Liver (tissue), 9 donors: ENCODE data around the gene GPC3. TPM values are rescaled to one million over a fixed set of nuclear protein-coding genes. Genes with fewer than 3 reads are reported as not detected.

Source experiments
- DNase-seq: peaks from one replicate; pipeline ENCODE4 v3.0.0-alpha.2; 2017; ENCODE audit warnings: low spot score
- H3K27ac ChIP-seq, 2 donors: one replicate each; pipeline ENCODE4 v1.7.0; 2013; ENCODE audit warnings: inconsistent platforms in 2 of 2, low read length in 2 of 2, control low read depth in 1 of 2, low read depth in 1 of 2, mild to moderate bottlenecking in 1 of 2
- H3K27me3 ChIP-seq, 4 donors: one replicate each; pipeline versions ENCODE4 v1.6.1 to v1.7.0; 2013; ENCODE audit warnings: low read length in 3 of 4, inconsistent platforms in 1 of 4, mild to moderate bottlenecking in 1 of 4, moderate library complexity in 1 of 4; ENCODE audit not compliant: control insufficient read depth in 4 of 4, insufficient read depth in 4 of 4
- H3K36me3 ChIP-seq, 4 donors: one replicate each; pipeline versions ENCODE4 v1.6.1 to v1.7.0; 2013; ENCODE audit warnings: low read length in 3 of 4, mild to moderate bottlenecking in 3 of 4, low read depth in 1 of 4, moderate library complexity in 1 of 4; ENCODE audit not compliant: control insufficient read depth in 4 of 4, insufficient read depth in 3 of 4
- H3K4me1 ChIP-seq, 4 donors: one replicate each; pipeline versions ENCODE4 v1.6.1 to v1.7.0; 2013; ENCODE audit warnings: low read length in 3 of 4, mild to moderate bottlenecking in 3 of 4, moderate library complexity in 1 of 4; ENCODE audit not compliant: control insufficient read depth in 4 of 4, insufficient read depth in 4 of 4
- H3K4me3 ChIP-seq, 3 donors: one replicate each; pipeline versions ENCODE4 v1.6.1 to v1.7.0; 2013; ENCODE audit warnings: low read length in 3 of 3, control low read depth in 1 of 3, low read depth in 1 of 3, mild to moderate bottlenecking in 1 of 3
- H3K9ac ChIP-seq, 2 donors: one replicate each; pipeline ENCODE4 v1.7.0; 2013; ENCODE audit warnings: low read length in 2 of 2, mild to moderate bottlenecking in 2 of 2, moderate library complexity in 2 of 2, control low read depth in 1 of 2, low read depth in 1 of 2
- H3K9me3 ChIP-seq, 4 donors: one replicate each; pipeline versions ENCODE4 v1.6.1 to v1.7.0; 2013; ENCODE audit warnings: low read length in 3 of 4; ENCODE audit not compliant: control insufficient read depth in 4 of 4
- CTCF ChIP-seq: fragments of 150-350 bp; IDR thresholded peaks from 2 replicates; pipeline ENCODE4 v1.5.1; 2017; ENCODE audit warnings: improper control_type of control experiment, low read depth, low read length; ENCODE audit not compliant: missing input control
- FOXA1 ChIP-seq: IDR thresholded peaks from 2 replicates; pipeline ENCODE4 v1.6.1; 2016; ENCODE audit warnings: antibody characterized with exemption
- FOXA2 ChIP-seq: IDR thresholded peaks from 2 replicates; pipeline ENCODE4 v1.6.1; 2016; ENCODE audit warnings: antibody characterized with exemption
- GABPA ChIP-seq, 2 donors: IDR thresholded peaks in 1 of 2; conservative IDR thresholded peaks in 1 of 2; 2 replicates each; pipeline ENCODE4 v1.6.1; 2016; ENCODE audit warnings: antibody characterized with exemption in 2 of 2, mild to moderate bottlenecking in 1 of 2, moderate library complexity in 1 of 2
- HNF4G ChIP-seq: IDR thresholded peaks from 2 replicates; pipeline ENCODE4 v1.6.1; 2016; ENCODE audit warnings: antibody characterized with exemption
- JUND ChIP-seq, 2 donors: IDR thresholded peaks; 2 replicates each; pipeline ENCODE4 v1.6.1; 2016; ENCODE audit warnings: antibody characterized with exemption in 2 of 2
- NR2F2 ChIP-seq: IDR thresholded peaks from 2 replicates; pipeline ENCODE4 v1.6.1; 2016; ENCODE audit warnings: antibody characterized with exemption
- RAD21 ChIP-seq, 2 donors: IDR thresholded peaks; 2 replicates each; pipeline ENCODE4 v1.6.1; 2016; ENCODE audit warnings: antibody characterized with exemption in 2 of 2, mild to moderate bottlenecking in 2 of 2
- REST ChIP-seq: IDR thresholded peaks from 2 replicates; pipeline ENCODE4 v1.6.1; 2016; ENCODE audit warnings: antibody characterized with exemption, mild to moderate bottlenecking
- SP1 ChIP-seq: IDR thresholded peaks from 2 replicates; pipeline ENCODE4 v1.6.1; 2018; ENCODE audit warnings: antibody characterized with exemption, mild to moderate bottlenecking
- TAF1 ChIP-seq: conservative IDR thresholded peaks from 2 replicates; pipeline ENCODE4 v1.6.1; 2016; ENCODE audit warnings: antibody characterized with exemption, mild to moderate bottlenecking
- WGBS: extraction: QIAGEN DNeasy Blood & Tissue Kit; methylation state at CpG from one replicate; pipeline ENCODE4 v1.1.7; 2013; 5-methylcytosine and 5-hydroxymethylcytosine counted together
- polyA plus RNA-seq, 2 donors: library from polyadenylated mRNA; stranded (reverse) in 1 of 2; unstranded in 1 of 2; fragments of 200-250 nt in 1 of 2; fragments of >200 nt in 1 of 2; fragmentation: Nextera tagmentation in 1 of 2; extraction: Ambion mirVana in 1 of 2; gene quantifications; one replicate each; pipeline versions ENCODE4 v1.2.1 to v1.2.3, GENCODE V29; 2013 to 2015
- total RNA-seq, 2 donors: library from RNA; depleted of rRNA; stranded (reverse); fragments of >200 nt; gene quantifications; one replicate each; pipeline ENCODE4 v1.2.3, GENCODE V29; 2014
- TF ChIP-seq, protein P1 (sequence below): IDR thresholded peaks from 2 replicates; pipeline ENCODE4 v1.6.1; 2016; ENCODE audit warnings: antibody characterized with exemption
- donor health status: healthy.
- donor health status: healthy.
- donor health status: healthy.
- donor health status: healthy.
- donor health status: healthy.

The GPC3 gene
- total and polyA plus RNA-seq, 4 donors: 0.40 to 1,133 (median 1.5) TPM

DNA sequence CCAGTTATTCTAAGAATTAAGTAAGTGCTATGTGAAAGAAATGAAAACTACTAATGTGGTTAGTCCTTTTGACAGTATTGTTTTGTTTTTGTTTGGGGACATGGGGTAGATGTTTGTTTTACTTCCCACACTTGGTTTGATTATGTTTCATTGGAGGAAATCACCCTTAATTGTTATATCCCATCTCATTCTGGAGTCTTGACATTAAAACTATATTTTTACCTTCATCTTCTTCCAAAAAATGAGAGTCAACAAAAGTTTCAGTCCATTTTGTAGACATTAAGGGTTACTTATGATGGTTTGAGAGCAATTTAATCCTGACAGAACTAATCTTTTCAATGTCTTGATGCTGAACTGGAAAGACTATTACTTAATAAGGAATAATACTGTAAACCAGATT lies 108.7 kb downstream of the GPC3 start:
- no peak for TF ChIP-seq SP1
- TF ChIP-seq CTCF: no peak
- no peak for TF ChIP-seq FOXA2
- no peak for TF ChIP-seq REST
- TF ChIP-seq GABPA (IDR thresholded peaks at IDR 0.05 in 1 of 2, conservative IDR thresholded peaks at IDR 0.05 in 1 of 2): no peak
- TF ChIP-seq RAD21 (IDR thresholded peaks at IDR 0.05): no peak
- TF ChIP-seq HNF4G: no peak
- TF ChIP-seq NR2F2: no peak
- TF ChIP-seq JUND (IDR thresholded peaks at IDR 0.05): no peak
- no peak for TF ChIP-seq FOXA1
- no peak for TF ChIP-seq TAF1
- Histone ChIP-seq H3K4me3 (no peak overlapping the region), H3K36me3 (no peaks in the 10 kb centered on the region), H3K9me3 (no peaks in the 10 kb centered on the region), H3K27ac (no peak overlapping the region), H3K27me3 (peaks cover 0 to 10% (median 0%) of the 10 kb centered on the region in 4 donors), H3K9ac (no peak overlapping the region), H3K4me1 (no peaks in the 10 kb centered on the region)
- no peak for DNase-seq

- no peak for DNase-seq
- WGBS: 88% methylated on average over 4 of the region's 4 CpGs
Measured at GRCh38 chrX:133869270-133869669, 116.1 kb downstream of the GPC3 start.

More at GRCh38 chrX:133869270-133869669, 116.1 kb downstream of the GPC3 start:
- TF ChIP-seq REST: no peak
- TF ChIP-seq, protein P1, sequence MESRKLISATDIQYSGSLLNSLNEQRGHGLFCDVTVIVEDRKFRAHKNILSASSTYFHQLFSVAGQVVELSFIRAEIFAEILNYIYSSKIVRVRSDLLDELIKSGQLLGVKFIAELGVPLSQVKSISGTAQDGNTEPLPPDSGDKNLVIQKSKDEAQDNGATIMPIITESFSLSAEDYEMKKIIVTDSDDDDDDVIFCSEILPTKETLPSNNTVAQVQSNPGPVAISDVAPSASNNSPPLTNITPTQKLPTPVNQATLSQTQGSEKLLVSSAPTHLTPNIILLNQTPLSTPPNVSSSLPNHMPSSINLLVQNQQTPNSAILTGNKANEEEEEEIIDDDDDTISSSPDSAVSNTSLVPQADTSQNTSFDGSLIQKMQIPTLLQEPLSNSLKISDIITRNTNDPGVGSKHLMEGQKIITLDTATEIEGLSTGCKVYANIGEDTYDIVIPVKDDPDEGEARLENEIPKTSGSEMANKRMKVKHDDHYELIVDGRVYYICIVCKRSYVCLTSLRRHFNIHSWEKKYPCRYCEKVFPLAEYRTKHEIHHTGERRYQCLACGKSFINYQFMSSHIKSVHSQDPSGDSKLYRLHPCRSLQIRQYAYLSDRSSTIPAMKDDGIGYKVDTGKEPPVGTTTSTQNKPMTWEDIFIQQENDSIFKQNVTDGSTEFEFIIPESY: no peak
- peaks cover 0 to 2% (median 0%) of the 10 kb centered on the region in 4 donors for H3K9me3 ChIP-seq
- H3K4me3 ChIP-seq: no peak overlapping the region
- H3K36me3 ChIP-seq: no peaks in the 10 kb centered on the region
- H3K27me3 ChIP-seq: peaks cover 0 to 6% (median 0%) of the 10 kb centered on the region in 4 donors
- no peaks in the 10 kb centered on the region for H3K4me1 ChIP-seq
- no peak overlapping the region for H3K9ac ChIP-seq
- H3K27ac ChIP-seq: no peak overlapping the region
